Adrenal gland (tissue), 12 donors: ENCODE data around the gene DLG2. TPM values are rescaled to one million over a fixed set of nuclear protein-coding genes. Genes with fewer than 3 reads are reported as not detected.

Experiments
- DNase-seq, 7 donors: peaks; one replicate each; pipeline ENCODE4 v3.0.0-alpha.2; 2019 to 2020
- H3K27ac ChIP-seq, 5 donors: fragments of 200-600 bp; sonication (generic) in 4 of 5; 1 replicate in 3 of 5; 2 replicates in 2 of 5; pipeline versions ENCODE4 v1.5.1 to v1.8.0; 2016 to 2020; ENCODE audit warnings: mild to moderate bottlenecking in 1 of 5
- H3K27me3 ChIP-seq: fragments of 200-600 bp; 2 replicates; pipeline ENCODE4 v1.8.0; 2021
- H3K36me3 ChIP-seq, 2 donors: fragments of 200-600 bp; replicated peaks in 1 of 2; 1 replicate in 1 of 2; 2 replicates in 1 of 2; pipeline versions ENCODE4 v1.5.1 to v1.8.0; 2018 to 2022
- H3K4me1 ChIP-seq, 2 donors: fragments of 200-600 bp; replicated peaks in 1 of 2; 1 replicate in 1 of 2; 2 replicates in 1 of 2; pipeline versions ENCODE4 v1.5.1 to v1.8.0; 2018 to 2021
- H3K4me3 ChIP-seq, 4 donors: fragments of 200-600 bp; sonication (generic) in 3 of 4; one replicate each; pipeline ENCODE4 v1.5.1; 2016 to 2018
- H3K9me3 ChIP-seq, 3 donors: fragments of 200-600 bp; sonication (generic) in 1 of 3; replicated peaks in 1 of 3; 1 replicate in 2 of 3; 2 replicates in 1 of 3; pipeline versions ENCODE4 v1.5.1 to v1.8.0; 2016 to 2021
- CTCF ChIP-seq, 6 experiments: fragments of 450-650 bp in 4 of 6; fragments of 200-600 bp in 2 of 6; sonication (generic) in 1 of 6; IDR thresholded peaks; 1 replicate in 5 of 6; 2 replicates in 1 of 6; pipeline versions ENCODE4 v1.5.1 to v1.8.0; 2016 to 2021; ENCODE audit warnings: antibody characterized with exemption in 6 of 6, mild to moderate bottlenecking in 2 of 6, moderate library complexity in 1 of 6
- POLR2A ChIP-seq, 2 donors: fragments of 450-650 bp; IDR thresholded peaks; one replicate each; pipeline ENCODE4 v1.6.1; 2017; ENCODE audit warnings: antibody characterized with exemption in 2 of 2, mild to moderate bottlenecking in 2 of 2, moderate library complexity in 1 of 2
- WGBS, 4 donors: extraction: QIAGEN DNeasy Blood & Tissue Kit in 2 of 4; methylation state at CpG; one replicate each; pipeline versions ENCODE4 v1.1.5 to v1.1.7; 2013 to 2017; 5-methylcytosine and 5-hydroxymethylcytosine counted together
- intact Hi-C, 2 donors: fragments of 100-400 bp; cut with DNase I; formaldehyde crosslinking; loops; one replicate each; pipeline versions ENCODE4 v1.14.1 to v1.15.0; 2022 to 2023
- polyA plus RNA-seq, 3 donors: library from polyadenylated mRNA; stranded (reverse); fragments of 200-250 nt in 2 of 3; fragments of 350-450 nt in 1 of 3; fragmentation: Illumina TruSeq in 1 of 3; extraction: RNeasy Lipid Tissue Mini Kit (QIAGEN cat#74804) in 1 of 3; gene quantifications; one replicate each; pipeline ENCODE4 v1.2.3, GENCODE V29; 2013 to 2014
- total RNA-seq, 9 donors: library from RNA; depleted of rRNA in 4 of 9; stranded (reverse); fragments of >200 nt in 4 of 9; fragments of 120-200 nt in 1 of 9; fragmentation: NEBNext Ultra II Directional in 1 of 9; extraction: Animal tissue kit (Norgen Biotek cat#: 25700) in 1 of 9; gene quantifications; one replicate each; pipeline versions ENCODE4 v1.1.0 to v1.2.4, GENCODE V29; 2013 to 2023
- donor health status: healthy with polysubstance abuse.
- donor health status: Bipolar disorder and iron deficiency.
- donor health status: DM: yes; HTN: yes; CAD: no.
- donor health status: DM: no; HTN: no; CAD: no.
- donor health status: DM: no; HTN: no; CAD: no.
- donor health status: DM: yes; HTN: yes; CAD: no.

DLG2 gene
- total and polyA plus RNA-seq, 12 donors, result 8.3 to 101 (median 37.5) TPM

DNA sequence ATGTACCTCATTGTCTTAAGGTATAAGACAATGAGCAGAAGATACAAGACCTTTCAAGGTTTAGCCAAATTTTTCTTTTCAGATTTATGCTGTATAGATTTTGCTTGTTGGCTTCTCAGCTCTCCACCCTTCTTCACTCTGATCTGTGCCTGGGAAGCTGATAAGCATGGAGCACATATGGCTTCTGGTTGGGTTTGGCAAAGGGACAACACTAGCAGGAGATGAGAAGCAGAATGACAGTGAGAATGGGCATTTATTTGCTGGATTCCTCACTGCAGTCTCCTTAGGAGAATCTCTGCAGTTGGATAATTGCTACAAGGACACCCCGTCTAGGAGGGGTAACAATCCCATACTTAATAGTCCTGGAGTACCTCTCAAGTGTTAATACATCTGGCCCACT lies 1866.2 kb downstream of the DLG2 start:
- no peaks in the 10 kb centered on the region for H3K9me3 ChIP-seq

DNA sequence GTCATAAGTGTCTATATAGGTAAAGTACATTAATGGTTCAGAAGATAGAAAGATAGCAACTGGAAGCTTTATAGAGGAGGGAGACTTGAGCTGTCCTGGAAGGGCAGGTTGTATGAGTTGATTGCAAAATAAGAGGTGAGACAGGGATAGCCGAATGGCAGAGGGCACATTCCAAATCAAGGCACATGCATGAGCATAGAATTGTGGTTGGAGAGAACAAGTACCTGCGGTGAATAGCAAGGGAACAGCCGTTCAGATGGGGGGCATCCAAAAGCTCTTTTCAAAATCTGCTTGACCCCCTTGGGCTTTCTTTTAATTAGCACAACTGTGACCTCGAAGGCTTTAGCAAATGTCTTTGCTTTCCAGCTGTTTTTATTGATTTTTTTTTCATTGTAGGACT lies 1868.0 kb downstream of the DLG2 start:
- intact Hi-C loops, result no loop called here
- TF ChIP-seq POLR2A (IDR thresholded peaks at IDR 0.05), result no peak

More for the DNA sequence above, 1866.2 kb downstream of the DLG2 start:
- H3K27me3 ChIP-seq, result no peaks in the 10 kb centered on the region
- H3K4me3 ChIP-seq, result no peak overlapping the region
- no peak for DNase-seq
- no peak for TF ChIP-seq CTCF (IDR thresholded peaks at IDR 0.05)
- no peak for TF ChIP-seq POLR2A (IDR thresholded peaks at IDR 0.05)
- 76 to 89% (median 85%) methylated on average over 1 of the region's 1 CpG for WGBS, 4 donors
- intact Hi-C loops, result no loop called here
- no peak overlapping the region for H3K27ac ChIP-seq
- H3K4me1 ChIP-seq, result no peaks in the 10 kb centered on the region
- no peaks in the 10 kb centered on the region for H3K36me3 ChIP-seq

DNA sequence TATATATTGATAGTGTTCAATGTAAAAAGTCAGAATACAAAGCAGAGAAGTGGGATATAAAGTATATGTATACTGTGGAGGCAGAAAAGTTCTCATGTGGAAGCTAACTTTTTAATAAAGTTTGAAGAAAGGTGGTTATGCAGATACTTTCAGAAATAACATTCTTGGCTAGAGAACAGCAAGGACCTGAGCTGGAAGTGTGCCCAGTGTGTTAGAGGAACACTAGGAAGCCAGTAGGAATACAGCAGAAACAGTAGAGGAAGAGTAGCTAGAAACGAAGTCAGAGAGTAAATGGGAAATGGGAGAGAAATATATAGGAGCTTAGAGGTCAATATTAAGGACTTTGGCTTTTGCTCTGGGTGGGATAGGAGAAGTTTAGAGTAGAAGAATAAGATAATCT lies 1876.1 kb downstream of the DLG2 start:
- intact Hi-C loops, result no loop called here
- Histone ChIP-seq H3K9me3 (no peaks in the 10 kb centered on the region), H3K4me1 (no peaks in the 10 kb centered on the region), H3K4me3 (no peak overlapping the region), H3K27ac (no peak overlapping the region), H3K27me3 (no peaks in the 10 kb centered on the region), H3K36me3 (no peaks in the 10 kb centered on the region)
- no peak for DNase-seq
- TF ChIP-seq POLR2A (IDR thresholded peaks at IDR 0.05), result no peak
- TF ChIP-seq CTCF (IDR thresholded peaks at IDR 0.05), result no peak
- WGBS, 4 donors, result 68 to 83% (median 77%) methylated on average over 1 of the region's 1 CpG

More for the DNA sequence above, 1868.0 kb downstream of the DLG2 start:
- no peaks in the 10 kb centered on the region for H3K36me3 ChIP-seq
- H3K27me3 ChIP-seq, result no peaks in the 10 kb centered on the region
- DNase-seq, result no peak
- H3K27ac ChIP-seq, result no peak overlapping the region
- no peaks in the 10 kb centered on the region for H3K9me3 ChIP-seq
- H3K4me3 ChIP-seq, result no peak overlapping the region
- no peaks in the 10 kb centered on the region for H3K4me1 ChIP-seq
- 66 to 70% (median 69%) methylated on average over 4 of the region's 4 CpGs for WGBS, 4 donors

DNA sequence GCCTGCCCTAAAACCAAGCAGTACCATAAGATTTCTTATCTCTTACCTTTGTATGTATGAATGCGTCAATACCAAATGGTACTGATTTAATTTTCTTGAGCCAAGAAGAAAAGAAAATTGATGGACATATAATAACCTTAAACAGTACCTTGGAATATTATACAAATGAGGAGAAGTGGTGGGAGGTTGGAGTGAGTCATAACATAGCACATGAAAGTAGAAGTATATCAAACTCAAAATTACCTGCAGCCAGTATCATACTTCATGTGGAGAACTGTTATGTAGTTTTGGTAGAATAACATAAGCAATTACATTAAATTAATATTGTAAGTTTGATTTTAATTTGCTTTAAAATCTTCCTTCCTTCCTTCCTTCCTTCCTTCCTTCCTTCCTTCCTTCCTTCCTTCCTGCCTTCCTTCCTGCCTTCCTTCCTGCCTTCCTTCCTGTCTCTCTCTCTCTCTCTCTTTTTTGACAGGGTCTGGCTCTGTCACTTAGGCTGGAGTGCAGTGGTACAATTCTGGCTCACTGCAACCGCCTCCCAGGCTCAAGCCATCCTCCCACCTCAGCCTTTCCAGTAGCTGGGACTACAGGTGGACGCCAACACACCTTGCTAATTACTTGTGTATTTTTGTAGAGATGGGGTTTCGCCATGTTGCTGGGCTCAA lies 1880.1 kb downstream of the DLG2 start:
- intact Hi-C loops, result no loop called here
- H3K27ac ChIP-seq, result no peak overlapping the region
- no peaks in the 10 kb centered on the region for H3K27me3 ChIP-seq
- TF ChIP-seq CTCF (IDR thresholded peaks at IDR 0.05), result no peak
- TF ChIP-seq POLR2A (IDR thresholded peaks at IDR 0.05), result no peak
- no peak overlapping the region for H3K4me3 ChIP-seq
- H3K4me1 ChIP-seq, result no peaks in the 10 kb centered on the region
- no peak for DNase-seq
- H3K9me3 ChIP-seq, result no peaks in the 10 kb centered on the region
- 88 to 95% (median 91%) methylated on average over 4 of the region's 4 CpGs for WGBS, 4 donors
- no peaks in the 10 kb centered on the region for H3K36me3 ChIP-seq

- TF ChIP-seq CTCF (IDR thresholded peaks at IDR 0.05) (no peak), POLR2A (IDR thresholded peaks at IDR 0.05) (no peak)
- 79 to 86% (median 82%) methylated on average over 6 of the region's 6 CpGs for WGBS, 4 donors
- Histone ChIP-seq H3K27me3 (no peaks in the 10 kb centered on the region), H3K4me3 (no peak overlapping the region), H3K4me1 (no peaks in the 10 kb centered on the region), H3K36me3 (no peaks in the 10 kb centered on the region), H3K27ac (no peak overlapping the region), H3K9me3 (no peaks in the 10 kb centered on the region)
- no peak for DNase-seq
- intact Hi-C loops, result no loop called here
These were observed 1882.4 kb downstream of the DLG2 start for GRCh38 chr11:83744620-83745192.
